Thyroid gland (tissue), 4 donors: Measurements from ENCODE around the gene HIVEP3.

Source experiments
- CTCF ChIP-seq, 6 experiments: fragments of 200-600 bp in 3 of 6; fragments of 450-650 bp in 3 of 6; sonication (generic) in 3 of 6; IDR thresholded peaks; one replicate each; pipeline ENCODE4 v1.5.1; 2016 to 2019; ENCODE audit warnings: antibody characterized with exemption in 6 of 6, mild to moderate bottlenecking in 2 of 6, inconsistent platforms in 1 of 6, moderate library complexity in 1 of 6
- POLR2A ChIP-seq, 2 donors: fragments of 450-650 bp; IDR thresholded peaks; one replicate each; pipeline ENCODE4 v1.6.1; 2017; ENCODE audit warnings: antibody characterized with exemption in 2 of 2, mild to moderate bottlenecking in 2 of 2, moderate library complexity in 1 of 2

GRCh38 chr1:41513383-41513735, 405.4 kb downstream of the HIVEP3 start:
- peak in 1 of 6 experiments; percentile 10 for TF ChIP-seq CTCF (IDR thresholded peaks at IDR 0.05)
- TF ChIP-seq POLR2A (IDR thresholded peaks at IDR 0.05): no peak
